Right lobe of liver (tissue), 4 donors: ENCODE results near the gene MRPS34.

Experiments used
- POLR2A ChIP-seq: fragments of 450-650 bp; IDR thresholded peaks from one replicate; pipeline ENCODE4 v1.6.1; 2017; ENCODE audit warnings: antibody characterized with exemption, mild to moderate bottlenecking
- TF ChIP-seq, protein P1 (sequence below), 4 donors: fragments of 200-600 bp in 3 of 4; fragments of 450-650 bp in 1 of 4; IDR thresholded peaks; one replicate each; pipeline versions ENCODE4 v1.5.1 to v1.8.0; 2016 to 2022; ENCODE audit warnings: antibody characterized with exemption in 4 of 4, mild to moderate bottlenecking in 2 of 4
- donor health status: DM: no; HTN: no; CAD: no.
- donor health status: DM: no; HTN: no; CAD: no.
- donor health status: DM: no; HTN: yes; CAD: no.

DNA sequence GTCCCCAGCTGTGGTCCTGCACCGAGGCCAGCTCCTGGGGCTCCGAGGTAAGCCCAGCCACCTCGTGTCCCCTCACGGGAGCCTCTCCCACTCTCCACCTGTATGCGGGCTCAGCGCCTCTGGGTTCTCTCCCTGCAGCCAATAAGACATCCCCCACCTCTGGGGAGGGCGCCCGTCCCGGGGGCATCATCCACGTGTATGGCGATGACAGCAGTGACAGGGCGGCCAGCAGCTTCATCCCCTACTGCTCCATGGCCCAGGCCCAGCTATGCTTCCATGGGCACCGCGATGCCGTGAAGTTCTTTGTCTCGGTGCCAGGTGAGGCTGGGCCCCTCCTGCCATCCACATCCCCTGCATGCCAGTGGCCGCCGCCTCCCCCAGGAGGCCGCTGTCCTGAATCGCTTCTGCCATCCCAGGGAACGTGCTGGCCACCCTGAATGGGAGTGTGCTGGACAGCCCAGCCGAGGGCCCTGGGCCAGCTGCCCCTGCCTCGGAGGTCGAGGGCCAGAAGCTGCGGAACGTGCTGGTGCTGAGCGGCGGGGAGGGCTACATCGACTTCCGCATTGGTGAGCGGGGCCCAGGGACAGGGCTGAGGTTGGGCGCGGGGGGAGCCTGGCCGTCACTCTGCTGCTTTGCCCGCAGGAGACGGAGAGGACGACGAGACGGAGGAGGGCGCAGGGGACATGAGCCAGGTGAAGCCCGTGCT lies 4.7 kb downstream of the MRPS34 start:
- TF ChIP-seq, protein P1, sequence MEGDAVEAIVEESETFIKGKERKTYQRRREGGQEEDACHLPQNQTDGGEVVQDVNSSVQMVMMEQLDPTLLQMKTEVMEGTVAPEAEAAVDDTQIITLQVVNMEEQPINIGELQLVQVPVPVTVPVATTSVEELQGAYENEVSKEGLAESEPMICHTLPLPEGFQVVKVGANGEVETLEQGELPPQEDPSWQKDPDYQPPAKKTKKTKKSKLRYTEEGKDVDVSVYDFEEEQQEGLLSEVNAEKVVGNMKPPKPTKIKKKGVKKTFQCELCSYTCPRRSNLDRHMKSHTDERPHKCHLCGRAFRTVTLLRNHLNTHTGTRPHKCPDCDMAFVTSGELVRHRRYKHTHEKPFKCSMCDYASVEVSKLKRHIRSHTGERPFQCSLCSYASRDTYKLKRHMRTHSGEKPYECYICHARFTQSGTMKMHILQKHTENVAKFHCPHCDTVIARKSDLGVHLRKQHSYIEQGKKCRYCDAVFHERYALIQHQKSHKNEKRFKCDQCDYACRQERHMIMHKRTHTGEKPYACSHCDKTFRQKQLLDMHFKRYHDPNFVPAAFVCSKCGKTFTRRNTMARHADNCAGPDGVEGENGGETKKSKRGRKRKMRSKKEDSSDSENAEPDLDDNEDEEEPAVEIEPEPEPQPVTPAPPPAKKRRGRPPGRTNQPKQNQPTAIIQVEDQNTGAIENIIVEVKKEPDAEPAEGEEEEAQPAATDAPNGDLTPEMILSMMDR (IDR thresholded peaks at IDR 0.05) = no peak
- TF ChIP-seq POLR2A = no peak
